Left ventricle myocardium inferior (tissue), 1 donor: ENCODE data around the gene FEZ2. TPM values are rescaled to one million over a fixed set of nuclear protein-coding genes. Genes with fewer than 3 reads are reported as not detected.

Experiments
- DNase-seq: peaks from one replicate; pipeline ENCODE4 v3.0.0-alpha.2; 2020
- H3K27ac ChIP-seq: fragments of 200-600 bp; replicated peaks from 2 replicates; pipeline ENCODE4 v1.8.0; 2021
- H3K27me3 ChIP-seq: fragments of 200-600 bp; 2 replicates; pipeline ENCODE4 v1.8.0; 2021; ENCODE audit warnings: low read depth
- H3K36me3 ChIP-seq: fragments of 200-600 bp; 2 replicates; pipeline ENCODE4 v1.8.0; 2021
- H3K4me1 ChIP-seq: fragments of 200-600 bp; 2 replicates; pipeline ENCODE4 v1.8.0; 2021
- H3K4me3 ChIP-seq: fragments of 200-600 bp; 2 replicates; pipeline ENCODE4 v1.8.0; 2021; ENCODE audit warnings: mild to moderate bottlenecking, moderate library complexity
- H3K9me3 ChIP-seq: fragments of 200-600 bp; replicated peaks from 2 replicates; pipeline ENCODE4 v1.8.0; 2021
- CTCF ChIP-seq: fragments of 200-600 bp; IDR thresholded peaks from 2 replicates; pipeline ENCODE4 v1.8.0; 2021; ENCODE audit warnings: antibody characterized with exemption, mild to moderate bottlenecking, borderline replicate concordance
- intact Hi-C: fragments of 100-400 bp; cut with micrococcal nuclease; formaldehyde crosslinking; loops from one replicate; pipeline ENCODE4 v1.11.0; 2022
- total RNA-seq: library from RNA; stranded (reverse); fragmentation: NEBNext Ultra II Directional; extraction: Animal tissue kit (Norgen Biotek cat#: 25700); gene quantifications from one replicate; pipeline ENCODE4 v1.2.1, GENCODE V29; 2021
- donor health status: DM: no; HTN: yes; CAD: no; lungs with severe emphysema.

FEZ2 gene
- total RNA-seq, 1 donor from 2014 or later: 49.6 TPM

DNA sequence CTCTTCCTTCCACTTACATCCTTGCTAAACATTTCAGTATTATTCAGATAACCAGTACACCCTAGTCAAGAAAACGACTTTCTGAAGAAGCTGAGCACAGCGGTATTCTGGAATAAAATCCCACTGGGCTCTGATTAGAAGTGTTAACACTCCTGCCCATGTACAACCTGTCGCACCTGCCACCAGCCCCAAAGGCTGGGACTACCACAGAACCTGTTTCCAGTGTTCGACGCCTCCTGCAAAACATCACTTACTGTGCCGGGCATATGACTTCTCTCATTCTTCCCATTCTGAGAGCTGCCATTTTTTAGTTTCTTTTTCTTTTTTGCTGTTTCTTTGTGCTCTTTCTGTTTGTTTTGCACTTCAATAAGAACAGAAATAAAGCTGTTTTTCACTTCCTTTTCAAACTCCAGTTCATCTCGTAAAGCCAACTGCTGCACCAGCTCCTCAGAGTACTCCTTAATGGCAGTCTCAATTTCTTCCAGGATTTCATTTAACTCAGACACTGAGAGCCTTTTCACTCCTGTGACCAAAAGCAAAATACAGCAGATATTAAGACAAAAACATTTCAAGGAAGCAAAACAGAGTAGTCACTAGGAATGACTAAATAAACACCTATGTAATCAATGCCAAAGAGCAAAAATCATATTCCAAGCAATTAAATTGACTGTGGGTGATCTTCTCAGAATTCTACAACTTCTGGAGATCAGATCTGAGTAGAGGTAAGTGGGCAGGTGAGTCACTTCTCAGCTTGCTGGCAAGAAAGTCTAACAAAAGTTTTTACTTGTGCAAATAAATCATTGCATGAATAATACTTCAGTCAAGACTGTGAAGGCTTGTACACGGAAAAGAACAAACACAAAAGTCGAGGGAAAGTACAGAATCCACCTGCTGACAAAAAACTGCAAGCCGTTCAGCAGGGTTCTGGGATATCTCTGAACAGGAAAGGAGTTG is 19.3 kb downstream of the FEZ2 start:
- Histone ChIP-seq H3K27me3 (no peaks in the 10 kb centered on the region), H3K4me1 (peaks cover 17% of the 10 kb centered on the region), H3K4me3 (no peak overlapping the region), H3K9me3 (no peaks in the 10 kb centered on the region), H3K36me3 (peaks cover 80% of the 10 kb centered on the region), H3K27ac (no peak overlapping the region)
- DNase-seq: no peak
- TF ChIP-seq CTCF: no peak
- intact Hi-C loops: no loop called here

DNA sequence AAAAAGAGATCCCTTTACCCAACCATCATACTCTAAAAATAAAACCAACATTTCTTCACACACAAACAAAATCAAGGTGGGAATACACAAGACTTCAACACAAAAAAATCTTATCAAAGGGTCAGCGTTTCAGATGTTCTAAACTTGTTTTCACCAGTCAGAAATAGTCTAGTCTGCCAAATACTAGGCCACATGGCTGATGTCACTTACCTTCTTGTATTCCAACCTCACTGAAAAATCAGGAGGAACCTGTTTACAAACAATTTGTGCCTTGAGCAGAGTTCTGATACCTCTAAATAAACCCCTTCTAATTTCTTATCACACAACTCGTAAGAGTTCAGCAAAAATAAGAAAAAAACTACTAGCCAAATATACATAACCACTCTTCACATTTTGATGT is 20.1 kb downstream of the FEZ2 start:
- Histone ChIP-seq H3K4me3 (no peak overlapping the region), H3K27me3 (no peaks in the 10 kb centered on the region), H3K9me3 (no peaks in the 10 kb centered on the region), H3K36me3 (peaks cover 73% of the 10 kb centered on the region), H3K27ac (no peak overlapping the region), H3K4me1 (peaks cover 15% of the 10 kb centered on the region)
- intact Hi-C loops: no loop called here
- TF ChIP-seq CTCF: no peak
- no peak for DNase-seq

GRCh38 chr2:36574560-36574959 is 23.4 kb downstream of the FEZ2 start:
- intact Hi-C loops: no loop called here
- no peak overlapping the region for H3K4me3 ChIP-seq
- no peaks in the 10 kb centered on the region for H3K9me3 ChIP-seq
- no peaks in the 10 kb centered on the region for H3K27me3 ChIP-seq
- DNase-seq: no peak
- no peak overlapping the region for H3K27ac ChIP-seq
- H3K4me1 ChIP-seq: peaks cover 9% of the 10 kb centered on the region
- TF ChIP-seq CTCF: no peak
- peaks cover 48% of the 10 kb centered on the region for H3K36me3 ChIP-seq

GRCh38 chr2:36573165-36573564 is 24.8 kb downstream of the FEZ2 start:
- DNase-seq: no peak
- no peaks in the 10 kb centered on the region for H3K9me3 ChIP-seq
- H3K27ac ChIP-seq: no peak overlapping the region
- no peak for TF ChIP-seq CTCF
- peaks cover 20% of the 10 kb centered on the region for H3K4me1 ChIP-seq
- H3K27me3 ChIP-seq: no peaks in the 10 kb centered on the region
- H3K4me3 ChIP-seq: no peak overlapping the region
- intact Hi-C loops: no loop called here
- peaks cover 34% of the 10 kb centered on the region for H3K36me3 ChIP-seq

DNA sequence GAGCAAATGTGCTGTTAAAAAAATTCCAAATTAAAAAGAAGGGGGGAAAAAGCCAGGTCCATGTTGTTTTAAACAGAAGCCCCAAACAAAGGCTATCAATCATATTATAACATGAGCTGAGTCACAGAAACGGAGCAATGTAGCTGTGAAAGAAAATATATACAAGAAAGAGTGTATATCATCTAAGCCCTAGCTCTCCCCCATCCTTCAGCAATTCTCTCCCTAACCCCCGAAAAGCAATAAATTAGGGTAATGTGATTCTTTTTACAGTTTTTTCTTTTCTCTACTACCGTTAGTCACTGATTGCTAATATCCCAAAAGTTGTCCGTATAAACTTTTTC is 25.3 kb downstream of the FEZ2 start:
- Histone ChIP-seq H3K9me3 (no peaks in the 10 kb centered on the region), H3K27me3 (no peaks in the 10 kb centered on the region), H3K36me3 (peaks cover 29% of the 10 kb centered on the region), H3K27ac (no peak overlapping the region), H3K4me3 (no peak overlapping the region), H3K4me1 (peaks cover 25% of the 10 kb centered on the region)
- no peak for DNase-seq
- no peak for TF ChIP-seq CTCF
- intact Hi-C loops: no loop called here
